HepG2 (cell line): ENCODE measurements around the gene ACKR4. TPM values are rescaled to one million over a fixed set of nuclear protein-coding genes. Genes with fewer than 3 reads are reported as not detected.

Experiments used
- ATAC-seq: fragments of 200-7000 bp; cut with Tn5 transposase; 3 replicates; pipeline ENCODE4 v1.9.1; 2020; ENCODE audit warnings: mild to moderate bottlenecking, moderate library complexity
- BruUV-seq: library from RNA; stranded (reverse); fragments of 400-500 nt; replicated peaks from 2 replicates; lab custom pipeline; 2021; lab: Mats Ljungman, UMichigan
- CTCF ChIA-PET: fragments of 300-600 bp; formaldehyde crosslinking; extraction: SDS; loops from one replicate; lab custom pipeline; 2021; ENCODE audit warnings: low total read pairs, inconsistent platforms, low intra/inter-chr PET ratio; lab: Yijun Ruan, JAX
- POLR2A ChIA-PET: fragments of 350-600 bp; sonication (Branson Sonifier 250); formaldehyde crosslinking; loops from one replicate; lab custom pipeline; 2020; ENCODE audit warnings: antibody characterized with exemption, inconsistent platforms; lab: Yijun Ruan, JAX
- DNase-seq: peaks from one replicate; pipeline ENCODE4 v3.0.0-alpha.2; 2015; ENCODE audit warnings: low spot score
- FAIRE-seq: peaks from 3 replicates; lab custom pipeline; 2011; peaks lifted over from hg19 to GRCh38; lab: Jason Lieb, UNC
- H2AFZ ChIP-seq: one replicate; pipeline ENCODE4 v1.6.1; 2011; ENCODE audit warnings: low read length, inconsistent platforms
- H3K27ac ChIP-seq: fragments of 300-600 bp; 3 replicates; pipeline ENCODE4 v1.8.0; 2011; ENCODE audit warnings: mixed run types, mild to moderate bottlenecking, mixed read lengths, low read length, inconsistent platforms; ENCODE audit not compliant: insufficient read depth; ENCODE audit errors: extremely low read length
- H3K27me3 ChIP-seq, 2 experiments: fragments of 200-600 bp in 1 of 2; 2 replicates in 1 of 2; 3 replicates in 1 of 2; pipeline versions ENCODE4 v1.6.0 to v1.8.0; 2011; ENCODE audit warnings: low read length in 2 of 2, mild to moderate bottlenecking in 2 of 2, moderate library complexity in 2 of 2, inconsistent platforms in 1 of 2; ENCODE audit not compliant: insufficient read depth in 2 of 2, control insufficient read depth in 1 of 2
- H3K36me3 ChIP-seq, 2 experiments: fragments of 200-600 bp in 1 of 2; replicated peaks in 1 of 2; 2 replicates in 1 of 2; 3 replicates in 1 of 2; pipeline versions ENCODE4 v1.5.1 to v1.8.0; 2011; ENCODE audit warnings: low read length in 2 of 2, inconsistent platforms in 1 of 2; ENCODE audit not compliant: insufficient read depth in 2 of 2, control insufficient read depth in 1 of 2
- H3K4me1 ChIP-seq: 2 replicates; pipeline ENCODE4 v1.5.1; 2012; ENCODE audit warnings: low read length, inconsistent platforms; ENCODE audit not compliant: insufficient read depth
- H3K4me2 ChIP-seq: 2 replicates; pipeline ENCODE4 v1.6.0; 2011; ENCODE audit warnings: low read depth, low read length, inconsistent platforms
- H3K4me3 ChIP-seq, 3 experiments: fragments of 200-600 bp in 1 of 3; sonication (generic), shearing (Covaris generic) in 1 of 3; replicated peaks in 1 of 3; 2 replicates each; pipeline ENCODE4 v1.5.1; 2011 to 2016; ENCODE audit warnings: low read length in 3 of 3, inconsistent platforms in 2 of 3, low read depth in 2 of 3, mild to moderate bottlenecking in 2 of 3, control low read depth in 1 of 3, mixed read lengths in 1 of 3; ENCODE audit not compliant: insufficient read depth in 1 of 3
- H3K79me2 ChIP-seq: one replicate; pipeline ENCODE4 v1.6.1; 2011; ENCODE audit warnings: low read length, inconsistent platforms; ENCODE audit not compliant: insufficient read depth
- H3K9ac ChIP-seq: 2 replicates; pipeline ENCODE4 v1.6.0; 2011; ENCODE audit warnings: mild to moderate bottlenecking, low read depth, low read length, inconsistent platforms; ENCODE audit not compliant: insufficient read depth
- H3K9me3 ChIP-seq: 2 replicates; pipeline ENCODE4 v1.5.1; 2012; ENCODE audit warnings: mild to moderate bottlenecking, low read length
- H4K20me1 ChIP-seq: 2 replicates; pipeline ENCODE4 v1.6.0; 2011; ENCODE audit warnings: inconsistent platforms, mild to moderate bottlenecking, low read length, moderate library complexity; ENCODE audit not compliant: insufficient read depth
- CC2D1A ChIP-seq: sonication (generic); formaldehyde crosslinking; IDR thresholded peaks from 2 replicates; pipeline ENCODE4 v1.8.1; 2023; ENCODE audit warnings: mild to moderate bottlenecking, missing genetic modification reagents
- CERS6 ChIP-seq: sonication (generic); formaldehyde crosslinking; IDR thresholded peaks from 2 replicates; pipeline ENCODE4 v1.5.0; 2020; ENCODE audit warnings: missing genetic modification reagents
- GATAD1 ChIP-seq: IDR thresholded peaks from 2 replicates; pipeline ENCODE4 v1.6.1; 2016; ENCODE audit warnings: missing genetic modification reagents, missing compliant biosample characterization
- GPN1 ChIP-seq: sonication (generic); formaldehyde crosslinking; IDR thresholded peaks from 2 replicates; pipeline ENCODE4 v1.5.1; 2020; ENCODE audit warnings: missing genetic modification reagents, borderline replicate concordance
- IKZF4 ChIP-seq: sonication (generic); formaldehyde crosslinking; IDR thresholded peaks from 2 replicates; pipeline ENCODE4 v1.5.1; 2020; ENCODE audit warnings: borderline replicate concordance, mild to moderate bottlenecking, low read depth, missing genetic modification reagents; ENCODE audit errors: not compliant biosample characterization
- ISX ChIP-seq: sonication (generic); formaldehyde crosslinking; conservative IDR thresholded peaks from 2 replicates; pipeline ENCODE4 v1.5.0; 2020; ENCODE audit warnings: missing genetic modification reagents
- JUND ChIP-seq: sonication (generic); formaldehyde crosslinking; IDR thresholded peaks from 2 replicates; pipeline ENCODE4 v1.8.0; 2022; ENCODE audit warnings: mild to moderate bottlenecking, missing genetic modification reagents
- NCOR1 ChIP-seq: fragments of 200-600 bp; sonication (generic); IDR thresholded peaks from 2 replicates; pipeline ENCODE4 v1.7.0; 2017; ENCODE audit warnings: antibody characterized with exemption, low read length, borderline replicate concordance
- PRDM10 ChIP-seq: sonication (generic); formaldehyde crosslinking; IDR thresholded peaks from 2 replicates; pipeline ENCODE4 v1.4.0; 2020; ENCODE audit warnings: low read depth, missing genetic modification reagents
- TEAD2 ChIP-seq: sonication (generic); formaldehyde crosslinking; IDR thresholded peaks from 2 replicates; pipeline ENCODE4 v1.9.0; 2021; ENCODE audit warnings: missing genetic modification reagents
- XBP1 ChIP-seq: sonication (generic); formaldehyde crosslinking; IDR thresholded peaks from 2 replicates; pipeline ENCODE4 v1.5.0; 2020; ENCODE audit warnings: missing genetic modification reagents
- ZMYM2 ChIP-seq: sonication (generic); formaldehyde crosslinking; IDR thresholded peaks from 2 replicates; pipeline ENCODE4 v1.8.0; 2022; ENCODE audit warnings: mild to moderate bottlenecking, missing genetic modification reagents
- ZNF225 ChIP-seq: sonication (generic); formaldehyde crosslinking; IDR thresholded peaks from 2 replicates; pipeline ENCODE4 v1.4.0; 2020; ENCODE audit warnings: mild to moderate bottlenecking, missing genetic modification reagents
- ZNF446 ChIP-seq: sonication (generic); formaldehyde crosslinking; IDR thresholded peaks from 2 replicates; pipeline ENCODE4 v1.5.0; 2020; ENCODE audit warnings: mild to moderate bottlenecking, missing genetic modification reagents
- ZNF691 ChIP-seq: sonication (generic); formaldehyde crosslinking; IDR thresholded peaks from 2 replicates; pipeline ENCODE4 v1.4.0; 2020; ENCODE audit warnings: missing genetic modification reagents, low read depth, mild to moderate bottlenecking, borderline replicate concordance
- WGBS: methylation state at CpG from one replicate; pipeline ENCODE4 v1.1.6; 2017; ENCODE audit warnings: low lambda C conversion rate; 5-methylcytosine and 5-hydroxymethylcytosine counted together
- in situ Hi-C: cut with HindIII; loops from 2 replicates; pipeline ENCODE4 v1.10.0; 2017; ENCODE audit warnings: low pct_unique_long_range_greater_than_20kb; ENCODE audit not compliant: extremely low pct_ligation_motif_present
- intact Hi-C: fragments of 100-400 bp; cut with micrococcal nuclease; formaldehyde crosslinking; loops from one replicate; pipeline ENCODE4 v1.10.0; 2022; ENCODE audit not compliant: unreplicated experiment
- polyA plus RNA-seq, 8 experiments: library from polyadenylated mRNA; depleted of rRNA in 3 of 8; stranded (reverse) in 7 of 8; unstranded in 1 of 8; fragments of >200 nt; fragmentation: Illumina TruSeq in 4 of 8; extraction: Trizol in 4 of 8; gene quantifications; 2 replicates each; pipeline versions ENCODE4 v1.2.1 to v1.2.3, GENCODE V29; 2011 to 2016; ENCODE audit warnings: low read depth in 4 of 8, missing spikeins in 1 of 8, mixed read lengths in 1 of 8; ENCODE audit not compliant: insufficient read depth in 1 of 8
- total RNA-seq, 5 experiments: library from RNA; depleted of rRNA; stranded (reverse); fragments of >200 nt; fragmentation: Illumina TruSeq; extraction: Trizol; gene quantifications; 2 replicates each; pipeline ENCODE4 v1.2.3, GENCODE V29; 2016; ENCODE audit warnings: low read depth in 1 of 5

ACKR4 gene
- total and polyA plus RNA-seq, 2 of the 13 experiments (the other 11 are each of a cell fraction or from before 2014, with no cell fraction given): 0.16 TPM; not detected in 1

- ChIA-PET CTCF (no interaction called here), POLR2A (no interaction called here)
- WGBS: 98% methylated on average over 5 of the region's 5 CpGs
- TF ChIP-seq NCOR1 (no peak), PRDM10 (CRISPR knock-in tag) (no peak), ZNF225 (CRISPR knock-in tag) (no peak), JUND (CRISPR knock-in tag) (no peak), ZMYM2 (CRISPR knock-in tag) (no peak), TEAD2 (CRISPR knock-in tag) (no peak), CERS6 (no peak), ZNF691 (CRISPR knock-in tag) (no peak), IKZF4 (no peak), XBP1 (CRISPR knock-in tag) (no peak), GPN1 (no peak), ISX (CRISPR knock-in tag) (no peak), ZNF446 (CRISPR knock-in tag) (no peak), GATAD1 (CRISPR knock-in tag) (no peak), CC2D1A (CRISPR knock-in tag) (no peak)
- H3K9ac ChIP-seq: no peak overlapping the region
- H3K27me3 ChIP-seq: no peaks in the 10 kb centered on the region; a peak in 1 of 5 replicates
- no peak for ATAC-seq
- no peaks in the 10 kb centered on the region for H3K9me3 ChIP-seq
- H4K20me1 ChIP-seq: no peaks in the 10 kb centered on the region
- H3K4me1 ChIP-seq: no peaks in the 10 kb centered on the region
- in situ Hi-C loops: no loop called here
- BruUV-seq: no TSS peak
- FAIRE-seq: no peak
- H2AFZ ChIP-seq: no peak overlapping the region
- peaks cover 2 to 32% of the 10 kb centered on the region in 2 experiments; a peak in 4 of 5 replicates for H3K36me3 ChIP-seq
- H3K4me3 ChIP-seq: no peak overlapping the region
- no peak overlapping the region for H3K4me2 ChIP-seq
- intact Hi-C loops: no loop called here
- H3K27ac ChIP-seq: no peak overlapping the region
- H3K79me2 ChIP-seq: no peaks in the 10 kb centered on the region
- DNase-seq: no peak
Measured at GRCh38 chr3:132573797-132574211, 23.3 kb upstream of the ACKR4 start.
